UCSD-AML1 (cell line): ENCODE measurements around the gene SNRNP35.
"Not testable (repeated sequence)": the region's sequence is repeated elsewhere in the genome, so short reads cannot be mapped to it uniquely, and the experiment has no call there.

Experiments used
- DNase-seq: peaks from one replicate; lab custom pipeline; 2025; ENCODE audit not compliant: unreplicated experiment; lab: John Stamatoyannopoulos, UW

Gene SNRNP35

GRCh38 chr12:123449249-123449733 lies 8.6 kb upstream of the SNRNP35 start:
- no peak for DNase-seq

GRCh38 chr12:123449856-123450255 lies 8.1 kb upstream of the SNRNP35 start:
- no peak for DNase-seq

- DNase-seq, result no peak
Measured at GRCh38 chr12:123450636-123451035, 7.3 kb upstream of the SNRNP35 start.

- DNase-seq, result not testable (repeated sequence)
Measured at GRCh38 chr12:123452276-123452550, 5.7 kb upstream of the SNRNP35 start.

GRCh38 chr12:123453165-123453564 lies 4.8 kb upstream of the SNRNP35 start:
- DNase-seq, result no peak

- DNase-seq, result not testable (repeated sequence)
Measured at GRCh38 chr12:123463174-123463573, 5.2 kb downstream of the SNRNP35 start.

- DNase-seq, result no peak
Measured at GRCh38 chr12:123465084-123465483, 7.1 kb downstream of the SNRNP35 start.

- DNase-seq, result no peak
Measured at GRCh38 chr12:123468786-123469185, 10.8 kb downstream of the SNRNP35 start.

GRCh38 chr12:123469978-123470377 lies 12.0 kb downstream of the SNRNP35 start:
- DNase-seq, result no peak

- DNase-seq, result no peak
Measured at GRCh38 chr12:123471374-123472068, 13.6 kb downstream of the SNRNP35 start.

GRCh38 chr12:123472438-123472849 lies 14.5 kb downstream of the SNRNP35 start:
- DNase-seq, result no peak

- no peak for DNase-seq
Measured at GRCh38 chr12:123474485-123475245, 16.7 kb downstream of the SNRNP35 start.

- no peak for DNase-seq
Measured at GRCh38 chr12:123475246-123475703, 17.3 kb downstream of the SNRNP35 start.

GRCh38 chr12:123478069-123478468 lies 20.1 kb downstream of the SNRNP35 start:
- DNase-seq, result no peak

GRCh38 chr12:123478762-123479161 lies 20.8 kb downstream of the SNRNP35 start:
- DNase-seq, result no peak

- DNase-seq, result no peak
Measured at GRCh38 chr12:123479442-123480180, 21.7 kb downstream of the SNRNP35 start.

- DNase-seq, result not testable (repeated sequence)
Measured at GRCh38 chr12:123481251-123481650, 23.3 kb downstream of the SNRNP35 start.

GRCh38 chr12:123482876-123483275 lies 24.9 kb downstream of the SNRNP35 start:
- no peak for DNase-seq

- DNase-seq, result no peak
Measured at GRCh38 chr12:123483602-123484248, 25.8 kb downstream of the SNRNP35 start.

- no peak for DNase-seq
Measured at GRCh38 chr12:123485756-123486155, 27.8 kb downstream of the SNRNP35 start.

GRCh38 chr12:123487428-123487827 lies 29.5 kb downstream of the SNRNP35 start:
- no peak for DNase-seq
